Measurements from ENCODE around the gene RFX6.

RFX6 gene

GRCh38 chr6:116847227-116847626 lies 29.8 kb upstream of the RFX6 start:
- DNase-seq (ENCODE audit: low read depth, low spot score): peak; percentile 16
- no peaks in the 10 kb centered on the region for H3K36me3 ChIP-seq (ENCODE audit: insufficient read depth, low read length)
- H3K4me3 ChIP-seq: no peak overlapping the region
- no peak overlapping the region for H3K9ac ChIP-seq (ENCODE audit: insufficient read length)
- TF ChIP-seq EZH2 (IDR thresholded peaks at IDR 0.05): no peak
- TF ChIP-seq POLR2AphosphoS5 (IDR thresholded peaks at IDR 0.05; ENCODE audit: borderline replicate concordance, low read depth, low read length): no peak
- no peak for TF ChIP-seq FOXP2 (optimal IDR thresholded peaks at IDR 0.05; ENCODE audit: control extremely low read depth, extremely low read length, insufficient read depth)
- no peak overlapping the region for H3K27ac ChIP-seq
- no peaks in the 10 kb centered on the region for H3K9me3 ChIP-seq (ENCODE audit: low read depth, low read length)

GRCh38 chr6:116858060-116858459 lies 19.0 kb upstream of the RFX6 start:
- Histone ChIP-seq H3K4me3 (no peak overlapping the region), H3K27ac (no peak overlapping the region), H3K36me3 (ENCODE audit: insufficient read depth, low read length) (no peaks in the 10 kb centered on the region), H3K9me3 (ENCODE audit: low read depth, low read length) (no peaks in the 10 kb centered on the region), H3K9ac (ENCODE audit: insufficient read length) (no peak overlapping the region)
- TF ChIP-seq FOXP2 (optimal IDR thresholded peaks at IDR 0.05; ENCODE audit: control extremely low read depth, extremely low read length, insufficient read depth) (no peak), EZH2 (IDR thresholded peaks at IDR 0.05) (no peak), POLR2AphosphoS5 (IDR thresholded peaks at IDR 0.05; ENCODE audit: borderline replicate concordance, low read depth, low read length) (no peak)
- no peak for DNase-seq (ENCODE audit: low read depth, low spot score)

- DNase-seq (ENCODE audit: low read depth, low spot score): no peak
- H3K36me3 ChIP-seq (ENCODE audit: insufficient read depth, low read length): no peaks in the 10 kb centered on the region
- no peak overlapping the region for H3K4me3 ChIP-seq
- no peak for TF ChIP-seq FOXP2 (optimal IDR thresholded peaks at IDR 0.05; ENCODE audit: control extremely low read depth, extremely low read length, insufficient read depth)
- no peak for TF ChIP-seq POLR2AphosphoS5 (IDR thresholded peaks at IDR 0.05; ENCODE audit: borderline replicate concordance, low read depth, low read length)
- no peak for TF ChIP-seq EZH2 (IDR thresholded peaks at IDR 0.05)
- no peak overlapping the region for H3K27ac ChIP-seq
- no peak overlapping the region for H3K9ac ChIP-seq (ENCODE audit: insufficient read length)
- H3K9me3 ChIP-seq (ENCODE audit: low read depth, low read length): no peaks in the 10 kb centered on the region
These were observed 17.8 kb upstream of the RFX6 start for GRCh38 chr6:116859264-116859663.

GRCh38 chr6:116866281-116866871 lies 10.7 kb upstream of the RFX6 start:
- no peaks in the 10 kb centered on the region for H3K36me3 ChIP-seq (ENCODE audit: insufficient read depth, low read length)
- TF ChIP-seq FOXP2 (optimal IDR thresholded peaks at IDR 0.05; ENCODE audit: control extremely low read depth, extremely low read length, insufficient read depth) (no peak), EZH2 (IDR thresholded peaks at IDR 0.05) (no peak), POLR2AphosphoS5 (IDR thresholded peaks at IDR 0.05; ENCODE audit: borderline replicate concordance, low read depth, low read length) (no peak)
- H3K9me3 ChIP-seq (ENCODE audit: low read depth, low read length): no peaks in the 10 kb centered on the region
- no peak overlapping the region for H3K4me3 ChIP-seq
- no peak for DNase-seq (ENCODE audit: low read depth, low spot score)
- H3K9ac ChIP-seq (ENCODE audit: insufficient read length): no peak overlapping the region
- H3K27ac ChIP-seq: no peak overlapping the region

GRCh38 chr6:116872771-116873170 lies 4.3 kb upstream of the RFX6 start:
- Histone ChIP-seq H3K27ac (no peak overlapping the region), H3K4me3 (no peak overlapping the region), H3K9ac (ENCODE audit: insufficient read length) (no peak overlapping the region), H3K9me3 (ENCODE audit: low read depth, low read length) (no peaks in the 10 kb centered on the region), H3K36me3 (ENCODE audit: insufficient read depth, low read length) (no peaks in the 10 kb centered on the region)
- DNase-seq (ENCODE audit: low read depth, low spot score): no peak
- TF ChIP-seq POLR2AphosphoS5 (IDR thresholded peaks at IDR 0.05; ENCODE audit: borderline replicate concordance, low read depth, low read length) (no peak), FOXP2 (optimal IDR thresholded peaks at IDR 0.05; ENCODE audit: control extremely low read depth, extremely low read length, insufficient read depth) (no peak), EZH2 (IDR thresholded peaks at IDR 0.05) (no peak)

- no peak overlapping the region for H3K4me3 ChIP-seq
- TF ChIP-seq POLR2AphosphoS5 (IDR thresholded peaks at IDR 0.05; ENCODE audit: borderline replicate concordance, low read depth, low read length): no peak
- no peak for TF ChIP-seq FOXP2 (optimal IDR thresholded peaks at IDR 0.05; ENCODE audit: control extremely low read depth, extremely low read length, insufficient read depth)
- no peak for TF ChIP-seq EZH2 (IDR thresholded peaks at IDR 0.05)
These were observed 935 bp upstream of the RFX6 start for GRCh38 chr6:116876107-116876506.

GRCh38 chr6:116877743-116878142 lies 701 bp downstream of the RFX6 start:
- no peak for TF ChIP-seq POLR2AphosphoS5 (IDR thresholded peaks at IDR 0.05; ENCODE audit: borderline replicate concordance, low read depth, low read length)
- no peak for TF ChIP-seq FOXP2 (optimal IDR thresholded peaks at IDR 0.05; ENCODE audit: control extremely low read depth, extremely low read length, insufficient read depth)
- no peak for TF ChIP-seq EZH2 (IDR thresholded peaks at IDR 0.05)
- Histone ChIP-seq H3K9me3 (ENCODE audit: low read depth, low read length) (no peaks in the 10 kb centered on the region), H3K9ac (ENCODE audit: insufficient read length) (no peak overlapping the region), H3K27ac (no peak overlapping the region), H3K4me3 (no peak overlapping the region), H3K36me3 (ENCODE audit: insufficient read depth, low read length) (no peaks in the 10 kb centered on the region)
- DNase-seq (ENCODE audit: low read depth, low spot score): no peak

More at GRCh38 chr6:116876107-116876506, 935 bp upstream of the RFX6 start:
- Histone ChIP-seq H3K9me3 (ENCODE audit: low read depth, low read length) (no peaks in the 10 kb centered on the region), H3K9ac (ENCODE audit: insufficient read length) (no peak overlapping the region), H3K27ac (no peak overlapping the region), H3K36me3 (ENCODE audit: insufficient read depth, low read length) (no peaks in the 10 kb centered on the region)
- DNase-seq (ENCODE audit: low read depth, low spot score): no peak

GRCh38 chr6:116881236-116881635 lies 4.2 kb downstream of the RFX6 start:
- no peak overlapping the region for H3K4me3 ChIP-seq
- no peak overlapping the region for H3K27ac ChIP-seq
- TF ChIP-seq FOXP2 (optimal IDR thresholded peaks at IDR 0.05; ENCODE audit: control extremely low read depth, extremely low read length, insufficient read depth) (no peak), POLR2AphosphoS5 (IDR thresholded peaks at IDR 0.05; ENCODE audit: borderline replicate concordance, low read depth, low read length) (no peak), EZH2 (IDR thresholded peaks at IDR 0.05) (no peak)
- no peak overlapping the region for H3K9ac ChIP-seq (ENCODE audit: insufficient read length)
- no peak for DNase-seq (ENCODE audit: low read depth, low spot score)
- no peaks in the 10 kb centered on the region for H3K36me3 ChIP-seq (ENCODE audit: insufficient read depth, low read length)
- H3K9me3 ChIP-seq (ENCODE audit: low read depth, low read length): no peaks in the 10 kb centered on the region

GRCh38 chr6:116883005-116883404 lies 6.0 kb downstream of the RFX6 start:
- DNase-seq (ENCODE audit: low read depth, low spot score): no peak
- Histone ChIP-seq H3K9me3 (ENCODE audit: low read depth, low read length) (no peaks in the 10 kb centered on the region), H3K4me3 (no peak overlapping the region), H3K27ac (no peak overlapping the region), H3K9ac (ENCODE audit: insufficient read length) (no peak overlapping the region), H3K36me3 (ENCODE audit: insufficient read depth, low read length) (no peaks in the 10 kb centered on the region)
- no peak for TF ChIP-seq POLR2AphosphoS5 (IDR thresholded peaks at IDR 0.05; ENCODE audit: borderline replicate concordance, low read depth, low read length)
- no peak for TF ChIP-seq EZH2 (IDR thresholded peaks at IDR 0.05)
- no peak for TF ChIP-seq FOXP2 (optimal IDR thresholded peaks at IDR 0.05; ENCODE audit: control extremely low read depth, extremely low read length, insufficient read depth)
